A549 (cell line): ENCODE measurements around the gene SLC2A2. TPM values are rescaled to one million over a fixed set of nuclear protein-coding genes. Genes with fewer than 3 reads are reported as not detected.
"Not testable (repeated sequence)": the region's sequence is repeated elsewhere in the genome, so short reads cannot be mapped to it uniquely, and the experiment has no call there.

Source experiments
- ATAC-seq, 2 experiments: fragments of 200-7000 bp in 1 of 2; fragments of >200 bp in 1 of 2; cut with Nextera tagmentation in 1 of 2; cut with Tn5 transposase in 1 of 2; 3 replicates each; pipeline versions ENCODE4 v1.8.0 to v1.9.1; 2018 to 2020; ENCODE audit warnings: mild to moderate bottlenecking in 1 of 2, moderate library complexity in 1 of 2
- CTCF ChIA-PET: fragments of 300-600 bp; sonication (Branson Sonifier 250); formaldehyde crosslinking; extraction: SDS; loops from one replicate; lab custom pipeline; 2021; ENCODE audit warnings: antibody characterized with exemption, inconsistent platforms; lab: Yijun Ruan, JAX
- POLR2A ChIA-PET: fragments of 350-600 bp; formaldehyde crosslinking; extraction: SDS; loops from one replicate; lab custom pipeline; 2021; ENCODE audit warnings: antibody characterized with exemption, inconsistent platforms; lab: Yijun Ruan, JAX
- DNase-seq, 2 experiments: peaks; one replicate each; pipeline versions ENCODE4 v3.0.0 to v3.0.0-alpha.2; 2011 to 2016; ENCODE audit warnings: low read depth in 1 of 2, low spot score in 1 of 2
- FAIRE-seq: peaks from 2 replicates; lab custom pipeline; 2011; peaks lifted over from hg19 to GRCh38; lab: Jason Lieb, UNC
- H3K27ac ChIP-seq, 2 experiments: fragments of >200 bp; sonication (Bioruptor Twin); formaldehyde crosslinking; 3 replicates each; pipeline ENCODE4 v1.5.1; 2016 to 2017
- H3K4me1 ChIP-seq: fragments of >200 bp; sonication (Bioruptor Twin); formaldehyde crosslinking; 3 replicates; pipeline ENCODE4 v1.6.1; 2016
- H3K4me2 ChIP-seq: fragments of >200 bp; sonication (Bioruptor Twin); formaldehyde crosslinking; 3 replicates; pipeline ENCODE4 v1.6.1; 2016
- H3K4me3 ChIP-seq: fragments of >200 bp; sonication (Bioruptor Twin); formaldehyde crosslinking; 3 replicates; pipeline ENCODE4 v1.5.1; 2016
- H3K9me3 ChIP-seq: fragments of >200 bp; sonication (Bioruptor Twin); formaldehyde crosslinking; 3 replicates; pipeline ENCODE4 v1.6.1; 2016
- BHLHE40 ChIP-seq: IDR thresholded peaks from 2 replicates; pipeline ENCODE4 v1.6.1; 2012; ENCODE audit warnings: low read depth, low read length, inconsistent platforms
- CBX8 ChIP-seq: fragments of 200-600 bp; sonication (generic); IDR thresholded peaks from 2 replicates; pipeline ENCODE4 v1.6.1; 2016
- CEBPB ChIP-seq, 2 experiments: fragments of >200 bp in 1 of 2; sonication (Bioruptor Twin) in 1 of 2; formaldehyde crosslinking in 1 of 2; IDR thresholded peaks; 2 replicates each; pipeline ENCODE4 v1.6.1; 2012 to 2016
- CHD4 ChIP-seq: fragments of 200-600 bp; sonication (generic); IDR thresholded peaks from 2 replicates; pipeline ENCODE4 v1.6.1; 2016; ENCODE audit warnings: antibody characterized with exemption, mild to moderate bottlenecking, borderline replicate concordance
- EHF ChIP-seq: fragments of 250-450 bp; sonication (Bioruptor Pico); IDR thresholded peaks from 2 replicates; pipeline ENCODE4 v1.5.0; 2020; ENCODE audit warnings: mild to moderate bottlenecking
- EHMT2 ChIP-seq: fragments of 200-600 bp; sonication (generic); IDR thresholded peaks from 2 replicates; pipeline ENCODE4 v1.6.1; 2016; ENCODE audit warnings: antibody characterized with exemption, low read depth, mild to moderate bottlenecking, moderate library complexity
- FOSL2 ChIP-seq, 2 experiments: fragments of 450-650 bp in 1 of 2; fragments of >200 bp in 1 of 2; sonication (Bioruptor Twin) in 1 of 2; formaldehyde crosslinking; IDR thresholded peaks; 2 replicates each; pipeline versions ENCODE4 v1.5.0 to v1.6.1; 2016 to 2020; ENCODE audit warnings: mild to moderate bottlenecking in 1 of 2, moderate library complexity in 1 of 2
- GATA3 ChIP-seq: IDR thresholded peaks from 2 replicates; pipeline ENCODE4 v1.6.1; 2012; ENCODE audit warnings: borderline replicate concordance
- HDAC2 ChIP-seq: fragments of 200-600 bp; sonication (generic); IDR thresholded peaks from 2 replicates; pipeline ENCODE4 v1.6.1; 2016
- HES2 ChIP-seq: fragments of >200 bp; sonication (Bioruptor Twin); formaldehyde crosslinking; IDR thresholded peaks from 2 replicates; pipeline ENCODE4 v1.6.1; 2016
- HMGXB4 ChIP-seq: fragments of 250-450 bp; sonication (Bioruptor Pico); IDR thresholded peaks from 2 replicates; pipeline ENCODE4 v1.5.0; 2021; ENCODE audit warnings: mild to moderate bottlenecking, moderate library complexity, borderline replicate concordance
- HOXB13 ChIP-seq: fragments of 250-450 bp; sonication (Bioruptor Pico); IDR thresholded peaks from 2 replicates; pipeline ENCODE4 v1.5.0; 2020; ENCODE audit warnings: low read depth, mild to moderate bottlenecking, moderate library complexity
- HOXB5 ChIP-seq: fragments of 250-450 bp; sonication (Bioruptor Pico); IDR thresholded peaks from 2 replicates; pipeline ENCODE4 v1.5.0; 2020; ENCODE audit warnings: mild to moderate bottlenecking, moderate library complexity
- KDM1A ChIP-seq: fragments of 200-600 bp; sonication (generic); IDR thresholded peaks from 2 replicates; pipeline ENCODE4 v1.6.1; 2016; ENCODE audit warnings: low read depth, mild to moderate bottlenecking
- NFE2L2 ChIP-seq: fragments of 150-350 bp; conservative IDR thresholded peaks from 2 replicates; pipeline ENCODE4 v1.6.1; 2014; ENCODE audit warnings: low read length
- PBX3 ChIP-seq: IDR thresholded peaks from 2 replicates; pipeline ENCODE4 v1.6.1; 2012
- RCOR1 ChIP-seq: fragments of 150-350 bp; IDR thresholded peaks from 2 replicates; pipeline ENCODE4 v1.6.1; 2014; ENCODE audit warnings: antibody characterized with exemption, low read length, low read depth
- REST ChIP-seq: fragments of 200-600 bp; sonication (generic); IDR thresholded peaks from 2 replicates; pipeline ENCODE4 v1.6.1; 2016; ENCODE audit warnings: antibody characterized with exemption, mild to moderate bottlenecking, moderate library complexity
- TFCP2L1 ChIP-seq: fragments of 250-450 bp; sonication (Bioruptor Pico); IDR thresholded peaks from 2 replicates; pipeline ENCODE4 v1.5.0; 2021; ENCODE audit warnings: mild to moderate bottlenecking
- TP53 ChIP-seq: fragments of 250-450 bp; sonication (Bioruptor Pico); IDR thresholded peaks from 2 replicates; pipeline ENCODE4 v1.5.0; 2021; ENCODE audit warnings: mild to moderate bottlenecking, moderate library complexity
- ZC3H11A ChIP-seq: fragments of 450-650 bp; IDR thresholded peaks from 2 replicates; pipeline ENCODE4 v1.6.1; 2014; ENCODE audit warnings: antibody characterized with exemption, mild to moderate bottlenecking
- ZSCAN20 ChIP-seq: fragments of 250-450 bp; sonication (Bioruptor Pico); IDR thresholded peaks from 2 replicates; pipeline ENCODE4 v1.8.0; 2022; ENCODE audit warnings: mild to moderate bottlenecking, moderate library complexity
- WGBS: methylation state at CpG from one replicate; pipeline ENCODE4 v1.1.6; 2017; ENCODE audit errors: missing lambda C conversion rate; 5-methylcytosine and 5-hydroxymethylcytosine counted together
- polyA plus RNA-seq, 4 experiments: library from polyadenylated mRNA; depleted of rRNA in 3 of 4; stranded (reverse); fragments of >200 nt; fragmentation: RNase III in 1 of 4; extraction: RNeasy Plus Mini Kit Qiagen cat#74134 plus additional on column Dnase treatment in 1 of 4; gene quantifications; 2 replicates in 3 of 4; 3 replicates in 1 of 4; pipeline ENCODE4 v1.2.3, GENCODE V29; 2011 to 2017

SLC2A2 gene
- polyA plus RNA-seq, 2 of the 4 experiments (the other 2 are of a cell fraction), result not detected

GRCh38 chr3:170974872-170975271, 51.6 kb downstream of the SLC2A2 start:
- DNase-seq, result no peak
- Histone ChIP-seq H3K9me3 (no peaks in the 10 kb centered on the region), H3K27ac (no peak overlapping the region), H3K4me1 (peaks cover 23% of the 10 kb centered on the region), H3K4me3 (no peak overlapping the region)
- no peak for ATAC-seq
- POLR2A ChIA-PET, result no interaction called here
- no peak for FAIRE-seq
- CTCF ChIA-PET, result interaction anchor here (1.4 kb wide), 1 partner anchor 13 kb away, joined by 7 read pairs; no protein-coding TSS in a partner anchor
- TF ChIP-seq CHD4, result no peak
- TF ChIP-seq TFCP2L1 (CRISPR knock-in tag), result no peak
- no peak for TF ChIP-seq GATA3
- no peak for TF ChIP-seq TP53 (CRISPR knock-in tag)
- no peak for TF ChIP-seq HDAC2
- no peak for TF ChIP-seq CBX8
- TF ChIP-seq EHF, result no peak
- TF ChIP-seq FOSL2 (IDR thresholded peaks at IDR 0.05), result no peak
- no peak for TF ChIP-seq FOSL2 (CRISPR knock-in tag; IDR thresholded peaks at IDR 0.05)
- no peak for TF ChIP-seq RCOR1
- no peak for TF ChIP-seq HOXB5 (CRISPR knock-in tag)
- TF ChIP-seq PBX3, result no peak
- TF ChIP-seq KDM1A, result no peak
- no peak for TF ChIP-seq EHMT2
- no peak for TF ChIP-seq BHLHE40
- TF ChIP-seq CEBPB (IDR thresholded peaks at IDR 0.05), result no peak
- TF ChIP-seq HMGXB4 (CRISPR knock-in tag), result no peak
- TF ChIP-seq HES2, result no peak
- TF ChIP-seq NFE2L2, result no peak
- no peak for TF ChIP-seq ZSCAN20 (CRISPR knock-in tag)
- TF ChIP-seq HOXB13, result no peak
- TF ChIP-seq, all 56 proteins: peak for 0
- 87% methylated on average over 9 of the region's 9 CpGs for WGBS
- no peak overlapping the region for H3K4me2 ChIP-seq

GRCh38 chr3:170972917-170973316, 53.6 kb downstream of the SLC2A2 start:
- H3K4me3 ChIP-seq, FAIRE-seq, H3K27ac ChIP-seq, DNase-seq, ATAC-seq, POLR2A ChIA-PET, H3K4me2 ChIP-seq, H3K9me3 ChIP-seq: not testable (repeated sequence)
- CTCF ChIA-PET, result interaction anchor here (3.7 kb wide), 1 partner anchor 11 kb away, joined by 9 read pairs; no protein-coding TSS in a partner anchor
- peaks cover 12% of the 10 kb centered on the region for H3K4me1 ChIP-seq

- Histone ChIP-seq H3K4me2 (no peak overlapping the region), H3K4me1 (peaks cover 7% of the 10 kb centered on the region), H3K9me3 (no peaks in the 10 kb centered on the region), H3K27ac (no peak overlapping the region), H3K4me3 (no peak overlapping the region)
- DNase-seq (no peak), FAIRE-seq (no peak), ATAC-seq (no peak)
- CTCF ChIA-PET, result interaction anchor here (1.0 kb wide), 1 partner anchor 599 kb away, joined by 4 read pairs; no protein-coding TSS in a partner anchor
- TF ChIP-seq REST (no peak), GATA3 (no peak), ZC3H11A (no peak), HMGXB4 (CRISPR knock-in tag) (no peak)
- POLR2A ChIA-PET, result no interaction called here
- 70% methylated on average over 1 of the region's 1 CpG for WGBS
These were observed 59.4 kb downstream of the SLC2A2 start for GRCh38 chr3:170967126-170967525.
